ENCODE measurements around the gene KCTD17.

Gene KCTD17

GRCh38 chr22:37079158-37079557 lies 27.6 kb downstream of the KCTD17 start:
- DNase-seq (ENCODE audit: low spot score): no peak

GRCh38 chr22:37079668-37080171 lies 28.2 kb downstream of the KCTD17 start:
- no peak for DNase-seq (ENCODE audit: low spot score)

GRCh38 chr22:37080438-37080837 lies 28.9 kb downstream of the KCTD17 start:
- DNase-seq (ENCODE audit: low spot score): no peak

- DNase-seq (ENCODE audit: low spot score): no peak
Observed at GRCh38 chr22:37080838-37081237, 29.3 kb downstream of the KCTD17 start.

- no peak for DNase-seq (ENCODE audit: low spot score)
Observed at GRCh38 chr22:37082251-37082873, 30.8 kb downstream of the KCTD17 start.

- DNase-seq (ENCODE audit: low spot score): no peak
Observed at GRCh38 chr22:37083914-37084313, 32.4 kb downstream of the KCTD17 start.

GRCh38 chr22:37084385-37084784 lies 32.8 kb downstream of the KCTD17 start:
- DNase-seq (ENCODE audit: low spot score): no peak

GRCh38 chr22:37086184-37086583 lies 34.6 kb downstream of the KCTD17 start:
- DNase-seq (ENCODE audit: low spot score): no peak

- no peak for DNase-seq (ENCODE audit: low spot score)
Observed at GRCh38 chr22:37088108-37088605, 36.6 kb downstream of the KCTD17 start.

GRCh38 chr22:37088750-37089408 lies 37.3 kb downstream of the KCTD17 start:
- no peak for DNase-seq (ENCODE audit: low spot score)

- no peak for DNase-seq (ENCODE audit: low spot score)
Observed at GRCh38 chr22:37089434-37089833, 37.9 kb downstream of the KCTD17 start.

- no peak for DNase-seq (ENCODE audit: low spot score)
Observed at GRCh38 chr22:37090920-37091695, 39.6 kb downstream of the KCTD17 start.

GRCh38 chr22:37091994-37092393 lies 40.5 kb downstream of the KCTD17 start:
- DNase-seq (ENCODE audit: low spot score): no peak

GRCh38 chr22:37092997-37093396 lies 41.5 kb downstream of the KCTD17 start:
- no peak for DNase-seq (ENCODE audit: low spot score)

- DNase-seq (ENCODE audit: low spot score): no peak
Observed at GRCh38 chr22:37094239-37094638, 42.7 kb downstream of the KCTD17 start.

- no peak for DNase-seq (ENCODE audit: low spot score)
Observed at GRCh38 chr22:37095113-37095512, 43.6 kb downstream of the KCTD17 start.

- no peak for DNase-seq (ENCODE audit: low spot score)
Observed at GRCh38 chr22:37097346-37097745, 45.8 kb downstream of the KCTD17 start.

GRCh38 chr22:37098976-37099591 lies 47.5 kb downstream of the KCTD17 start:
- DNase-seq (ENCODE audit: low spot score): no peak

- no peak for DNase-seq (ENCODE audit: low spot score)
Observed at GRCh38 chr22:37100589-37101127, 49.1 kb downstream of the KCTD17 start.

GRCh38 chr22:37101311-37102066 lies 49.9 kb downstream of the KCTD17 start:
- DNase-seq (ENCODE audit: low spot score): no peak

GRCh38 chr22:37103151-37103550 lies 51.6 kb downstream of the KCTD17 start:
- DNase-seq (ENCODE audit: low spot score): no peak
